ENCODE measurements around the gene HSPA14.

- TF ChIP-seq SIN3A (conservative IDR thresholded peaks at IDR 0.05 in 1 of 2, IDR thresholded peaks at IDR 0.05 in 1 of 2; ENCODE audit: low read depth in 1 of 2, low read length in 2 of 2) (no peak), MAFK (IDR thresholded peaks at IDR 0.05; ENCODE audit: low read depth, low read length) (no peak)
Observed at GRCh38 chr10:14815681-14816080, 22.4 kb upstream of the HSPA14 start.

All from H1 (cell line).